ENCODE measurements around the gene STXBP5L.
"Not testable (repeated sequence)": the region's sequence is repeated elsewhere in the genome, so short reads cannot be mapped to it uniquely, and the experiment has no call there.

The STXBP5L gene

DNA sequence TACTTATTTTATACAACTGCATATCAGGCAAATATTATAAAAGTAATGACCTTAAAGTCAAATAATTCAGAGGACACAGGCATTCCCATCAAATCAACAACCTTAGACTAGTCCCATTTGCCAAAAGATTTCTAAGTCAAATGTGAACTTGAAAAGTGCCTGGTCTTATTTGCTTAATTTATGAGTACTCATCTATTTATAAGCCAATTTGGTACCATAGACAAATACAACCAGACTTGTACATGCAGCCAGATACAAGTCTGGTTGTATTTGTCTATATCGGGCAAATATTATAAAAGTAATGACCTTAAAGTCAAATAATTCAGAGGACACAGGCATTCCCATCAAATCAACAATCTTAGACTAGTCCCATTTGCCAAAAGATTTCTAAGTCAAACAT lies 322.2 kb downstream of the STXBP5L start:
- DNase-seq (ENCODE audit: low read depth in 2 of 2), result not testable (repeated sequence)

GRCh38 chr3:121231872-121232271 lies 323.9 kb downstream of the STXBP5L start:
- DNase-seq (ENCODE audit: low read depth in 2 of 2), result no peak

GRCh38 chr3:121232309-121233225 lies 324.6 kb downstream of the STXBP5L start:
- no peak for DNase-seq (ENCODE audit: low read depth in 2 of 2)

GRCh38 chr3:121243208-121243607 lies 335.2 kb downstream of the STXBP5L start:
- DNase-seq (ENCODE audit: low read depth in 2 of 2), result no peak

DNA sequence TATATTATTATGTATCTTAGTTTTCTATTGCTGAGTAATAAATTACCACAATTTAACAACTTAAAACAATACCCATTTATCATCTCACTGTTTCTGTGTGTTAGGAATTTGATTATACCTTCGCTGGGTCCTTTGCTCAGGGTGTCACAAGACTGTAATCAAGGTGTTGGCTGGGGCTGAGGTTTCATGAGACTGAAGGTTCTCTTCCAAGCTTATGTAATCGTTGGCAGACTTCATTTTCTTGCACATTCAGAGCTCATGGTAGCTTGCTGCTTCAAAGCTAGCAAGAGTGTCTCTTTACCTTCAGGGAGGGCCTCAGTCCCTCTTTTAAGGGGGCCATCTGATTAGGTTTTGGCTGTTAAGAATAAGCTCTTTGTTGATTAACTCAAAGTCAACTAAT lies 344.7 kb downstream of the STXBP5L start:
- no peak for DNase-seq (ENCODE audit: low read depth in 2 of 2)

GRCh38 chr3:121269389-121269788 lies 361.4 kb downstream of the STXBP5L start:
- no peak for DNase-seq (ENCODE audit: low read depth in 2 of 2)

- DNase-seq (ENCODE audit: low read depth in 2 of 2), result no peak
These were observed 366.4 kb downstream of the STXBP5L start for GRCh38 chr3:121274411-121274810.

GRCh38 chr3:121295452-121295851 lies 387.4 kb downstream of the STXBP5L start:
- no peak for DNase-seq (ENCODE audit: low read depth in 2 of 2)

- no peak for DNase-seq (ENCODE audit: low read depth in 2 of 2)
These were observed 388.0 kb downstream of the STXBP5L start for GRCh38 chr3:121295979-121296378.

GRCh38 chr3:121324320-121324719 lies 416.3 kb downstream of the STXBP5L start:
- DNase-seq (ENCODE audit: low read depth in 2 of 2), result no peak

DNA sequence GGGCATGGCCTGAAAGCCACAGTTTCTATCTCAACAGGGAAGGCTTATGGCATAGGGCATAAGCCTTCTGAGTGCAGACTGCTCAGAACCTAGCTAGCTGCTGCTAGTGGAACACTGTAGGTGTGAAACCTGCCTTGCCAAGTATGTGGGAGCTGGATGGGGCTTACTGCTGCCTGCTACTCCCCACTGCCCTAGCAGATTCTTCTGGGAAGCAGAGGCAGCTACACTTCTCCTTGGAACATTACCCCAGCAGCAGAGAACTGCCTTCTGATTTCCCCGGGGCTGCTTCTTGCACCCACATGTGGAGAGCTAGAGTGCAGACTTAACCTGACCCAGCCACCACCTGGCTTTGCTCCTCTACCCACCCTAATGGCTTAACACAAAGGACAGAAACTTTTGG lies 422.1 kb downstream of the STXBP5L start:
- no peak for DNase-seq (ENCODE audit: low read depth in 2 of 2)

DNA sequence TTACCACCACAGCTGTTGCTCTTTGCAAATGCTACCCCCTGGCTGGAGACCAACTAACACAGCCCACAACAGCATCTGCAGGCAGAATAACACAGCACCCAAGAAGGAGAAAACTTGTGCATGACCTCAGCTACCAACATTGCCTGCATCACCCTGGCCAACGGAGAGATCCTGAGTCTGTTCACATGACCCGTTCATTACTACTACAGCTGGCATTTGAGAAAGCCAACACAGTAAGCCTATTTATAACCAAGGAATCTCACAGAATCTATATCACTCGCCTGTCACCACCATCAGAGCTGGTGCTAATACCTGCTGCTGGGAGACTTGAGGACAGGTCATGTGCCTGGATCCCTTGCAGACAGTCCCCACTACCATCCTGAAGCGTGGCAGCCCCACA lies 422.6 kb downstream of the STXBP5L start:
- DNase-seq (ENCODE audit: low read depth in 2 of 2), result no peak

DNA sequence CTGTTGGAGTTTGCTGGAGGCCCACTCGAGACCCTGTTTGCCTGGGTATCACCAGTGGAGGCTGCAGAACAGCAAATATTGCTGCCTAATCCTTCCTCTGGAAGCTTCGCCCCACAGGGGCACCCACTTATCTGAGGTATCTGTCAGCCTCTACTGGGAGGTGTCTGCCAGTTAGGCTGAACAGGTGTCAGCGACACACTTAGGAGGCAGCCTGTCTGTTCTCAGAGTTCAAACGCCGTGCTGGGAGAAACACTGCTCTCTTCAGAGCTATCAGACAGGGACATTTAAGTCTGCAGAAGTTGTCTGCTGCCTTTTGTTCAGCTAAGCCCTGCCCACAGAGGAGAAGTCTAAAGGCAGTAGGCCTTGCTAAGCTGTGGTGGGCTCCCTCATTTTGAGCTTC lies 448.0 kb downstream of the STXBP5L start:
- not testable (repeated sequence) for DNase-seq (ENCODE audit: low read depth in 2 of 2)

- no peak for DNase-seq (ENCODE audit: low read depth in 2 of 2)
These were observed 454.2 kb downstream of the STXBP5L start for GRCh38 chr3:121362035-121362734.

DNA sequence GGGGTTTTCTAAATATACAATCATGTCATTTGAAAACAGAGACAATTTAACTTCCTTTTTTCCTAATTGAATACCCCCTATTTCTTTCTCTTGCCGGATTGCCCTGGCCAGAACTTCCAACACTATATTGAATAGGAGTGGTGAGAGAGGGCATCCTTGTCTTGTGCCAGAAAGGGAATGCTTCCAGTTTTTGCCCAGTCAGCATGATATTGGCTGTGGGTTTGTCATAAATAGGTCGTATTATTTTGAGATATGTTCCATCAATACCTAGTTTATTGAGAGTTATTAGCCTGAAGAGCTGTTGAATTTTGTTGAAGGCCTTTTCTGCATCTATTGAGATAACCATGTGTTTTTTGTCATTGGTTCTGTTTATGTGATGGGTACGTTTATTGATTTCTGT lies 480.3 kb downstream of the STXBP5L start:
- not testable (repeated sequence) for DNase-seq (ENCODE audit: low read depth in 2 of 2)

DNA sequence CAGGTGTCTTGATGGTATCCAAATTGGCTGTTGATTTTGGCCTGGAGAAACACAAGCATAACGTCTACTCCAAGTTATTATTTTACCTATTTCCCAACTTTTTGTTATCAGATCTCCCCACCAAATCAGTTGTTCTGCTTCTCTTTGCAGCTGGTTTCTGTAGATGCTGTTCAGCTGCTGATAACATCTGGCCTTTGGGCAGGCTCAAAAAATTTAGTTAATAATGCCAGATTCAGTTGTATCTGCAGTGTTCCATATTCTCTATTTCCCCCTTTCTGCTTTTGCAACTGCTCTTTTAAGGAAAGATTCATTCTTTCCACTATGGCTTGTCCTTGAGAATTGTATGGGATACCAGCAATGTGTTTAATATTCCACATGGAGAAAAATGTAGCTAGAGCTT lies 488.0 kb downstream of the STXBP5L start:
- DNase-seq (ENCODE audit: low read depth in 2 of 2), result not testable (repeated sequence)

DNA sequence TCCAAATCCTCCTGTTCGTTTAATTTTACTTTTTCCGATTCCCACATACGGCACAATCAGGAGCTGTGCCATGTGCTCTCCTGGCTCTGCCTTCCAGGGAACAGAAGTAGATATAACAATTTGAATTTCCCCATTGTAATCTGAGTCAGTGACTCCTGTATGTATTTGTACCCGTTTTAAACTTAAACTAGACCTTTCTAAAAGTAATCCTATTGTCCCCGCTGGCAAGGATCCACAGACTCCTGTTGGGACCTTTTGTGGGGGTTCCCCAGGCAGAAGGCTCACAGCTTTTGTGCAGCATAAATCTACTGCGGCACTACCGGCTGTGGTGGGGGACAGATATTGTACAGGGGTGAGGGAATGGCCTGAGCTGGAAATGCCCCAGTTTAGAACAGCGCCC lies 490.0 kb downstream of the STXBP5L start:
- not testable (repeated sequence) for DNase-seq (ENCODE audit: low read depth in 2 of 2)

- DNase-seq (ENCODE audit: low read depth in 2 of 2), result no peak
These were observed 491.8 kb downstream of the STXBP5L start for GRCh38 chr3:121399820-121400219.

DNA sequence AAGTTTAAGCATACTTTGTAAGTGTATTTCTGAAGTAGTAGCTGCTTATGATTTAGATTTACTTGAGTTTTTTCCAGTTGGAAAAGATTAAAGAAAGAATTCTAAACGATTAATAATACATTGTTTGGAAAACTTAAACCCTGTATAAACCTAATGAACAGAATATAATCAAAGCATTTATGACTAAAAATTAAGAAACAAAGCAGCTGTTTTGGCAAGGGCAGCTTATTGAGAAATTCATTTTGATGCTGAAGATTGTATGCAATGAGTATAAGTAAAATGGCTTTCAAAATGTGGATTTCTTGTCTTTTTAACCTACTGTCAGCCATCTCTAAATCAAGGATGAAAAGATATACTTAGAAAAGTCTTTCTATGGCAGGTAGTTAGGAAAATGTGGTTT lies 497.6 kb downstream of the STXBP5L start:
- DNase-seq (ENCODE audit: low read depth in 2 of 2), result no peak

- no peak for DNase-seq (ENCODE audit: low read depth in 2 of 2)
These were observed 503.5 kb downstream of the STXBP5L start for GRCh38 chr3:121411523-121411922.

GRCh38 chr3:121414924-121415323 lies 506.9 kb downstream of the STXBP5L start:
- DNase-seq (ENCODE audit: low read depth in 2 of 2), result no peak

DNA sequence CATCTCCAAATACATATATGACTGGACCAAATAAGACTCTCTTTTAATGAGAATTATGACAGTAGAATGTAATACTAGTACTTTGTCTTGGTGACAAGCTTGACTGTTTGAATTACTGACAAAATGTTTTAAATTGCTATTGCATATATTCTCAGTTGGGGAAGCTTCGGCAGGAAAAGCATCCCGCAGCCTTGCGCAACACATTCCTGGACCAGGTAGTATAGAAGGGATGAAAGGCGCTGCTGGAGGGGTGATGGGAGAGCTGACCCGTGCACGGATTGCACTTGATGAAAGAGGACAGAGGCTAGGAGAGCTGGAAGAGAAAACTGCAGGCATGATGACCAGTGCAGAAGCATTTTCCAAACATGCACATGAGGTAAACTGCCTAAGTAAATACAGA lies 510.2 kb downstream of the STXBP5L start:
- DNase-seq (ENCODE audit: low read depth in 2 of 2), result no peak

- no peak for DNase-seq (ENCODE audit: low read depth in 2 of 2)
These were observed 516.5 kb downstream of the STXBP5L start for GRCh38 chr3:121424549-121424948.

Measured in stimulated activated CD4-positive, alpha-beta T cell treated with anti-CD3 and anti-CD28 coated beads, Interleukin-12 subunit alpha, Interleukin-12 subunit beta, amount 100 ng/mL, for 24 hours (primary cell).